LoVo (cell line): ENCODE measurements around the gene ALG2.

Experiments used
- DNase-seq: peaks from one replicate; pipeline ENCODE4 v3.0.0-alpha.2; 2016; ENCODE audit warnings: low spot score

Gene ALG2

GRCh38 chr9:99221621-99222415 lies at the start of gene ALG2, which contains the start of gene SEC61B:
Gene ALG2, minus strand, starts transcription at chr9:99221942. Its CDS starts 48 bp downstream, at chr9:99221894.
Gene SEC61B, plus strand, starts transcription at chr9:99222282. Its CDS starts 82 bp downstream, at chr9:99222364.
- DNase-seq, result peak; percentile 94

GRCh38 chr9:99270491-99270890 lies 48.7 kb upstream of the ALG2 start:
- no peak for DNase-seq

- DNase-seq, result no peak
Observed at GRCh38 chr9:99269416-99269815, 47.7 kb upstream of the ALG2 start.

- DNase-seq, result peak; percentile 43
Observed at GRCh38 chr9:99266255-99267023, 44.7 kb upstream of the ALG2 start.

- DNase-seq, result no peak
Observed at GRCh38 chr9:99265691-99266090, 43.9 kb upstream of the ALG2 start.

- no peak for DNase-seq
Observed at GRCh38 chr9:99264070-99264680, 42.4 kb upstream of the ALG2 start.

- no peak for DNase-seq
Observed at GRCh38 chr9:99262949-99263418, 41.2 kb upstream of the ALG2 start.

- no peak for DNase-seq
Observed at GRCh38 chr9:99261923-99262322, 40.2 kb upstream of the ALG2 start.

GRCh38 chr9:99259231-99259918 lies 37.6 kb upstream of the ALG2 start:
- no peak for DNase-seq

GRCh38 chr9:99257723-99258389 lies 36.1 kb upstream of the ALG2 start:
- DNase-seq, result no peak

GRCh38 chr9:99255651-99256050 lies 33.9 kb upstream of the ALG2 start:
- DNase-seq, result no peak

GRCh38 chr9:99253772-99254431 lies 32.2 kb upstream of the ALG2 start:
- DNase-seq, result no peak

- no peak for DNase-seq
Observed at GRCh38 chr9:99253134-99253533, 31.4 kb upstream of the ALG2 start.

- no peak for DNase-seq
Observed at GRCh38 chr9:99251157-99251556, 29.4 kb upstream of the ALG2 start.

- DNase-seq, result no peak
Observed at GRCh38 chr9:99249619-99250018, 27.9 kb upstream of the ALG2 start.

GRCh38 chr9:99244344-99245260 lies 22.9 kb upstream of the ALG2 start:
- no peak for DNase-seq

- no peak for DNase-seq
Observed at GRCh38 chr9:99241106-99241505, 19.4 kb upstream of the ALG2 start.

GRCh38 chr9:99239341-99240060 lies 17.8 kb upstream of the ALG2 start:
- DNase-seq, result no peak

- no peak for DNase-seq
Observed at GRCh38 chr9:99238331-99238730, 16.6 kb upstream of the ALG2 start.
